ENCODE results near the gene CLEC4G. TPM values are rescaled to one million over a fixed set of nuclear protein-coding genes. Genes with fewer than 3 reads are reported as not detected.

CLEC4G gene
- total and polyA plus RNA-seq, 2 of the 8 experiments (the other 6 are each of a cell fraction or from before 2014, with no cell fraction given), result 0.35 to 2.9 TPM

GRCh38 chr19:7682175-7682855 lies 49.6 kb downstream of the CLEC4G start:
- CTCF ChIA-PET (ENCODE audit: partially characterized antibody), result interaction anchor here (2.0 to 2.5 kb wide), 2 partner anchors 99 to 118 kb away, joined by 12 to 36 read pairs; no protein-coding TSS in a partner anchor
- Histone ChIP-seq H3K9ac (replicated peaks in 1 of 4; ENCODE audit: extremely low read depth in 1 of 4, low read depth in 3 of 4, low read length in 3 of 4) (peak overlapping the region in 2 of 4 experiments; percentile 16 to 32; a peak in 1 of 7 replicates), H3K56ac (replicated peaks; ENCODE audit: insufficient read length, low read depth, low read length) (no peak overlapping the region)
- TF ChIP-seq CEBPB (IDR thresholded peaks at IDR 0.05; ENCODE audit: low read depth, low read length), result no peak
- TF ChIP-seq RAD21 (IDR thresholded peaks at IDR 0.05 in 1 of 2, conservative IDR thresholded peaks at IDR 0.05 in 1 of 2; ENCODE audit: low read depth in 2 of 2, low read length in 2 of 2), result no peak; a peak in 1 of 4 replicates
- TF ChIP-seq GABPA (IDR thresholded peaks at IDR 0.05; ENCODE audit: borderline replicate concordance, insufficient read depth, low read length), result 0 out of 2 replicates have a peak, but pooled peaks have one; percentile 11
- no peak for TF ChIP-seq RBBP5 (IDR thresholded peaks at IDR 0.05; ENCODE audit: borderline replicate concordance, low read depth, low read length)
- no peak for TF ChIP-seq TAF1 (IDR thresholded peaks at IDR 0.05; ENCODE audit: low read depth, low read length)
- no peak for TF ChIP-seq USF2 (IDR thresholded peaks at IDR 0.05; ENCODE audit: low read length)
- TF ChIP-seq GTF2F1 (IDR thresholded peaks at IDR 0.05; ENCODE audit: borderline replicate concordance, low read depth, low read length), result no peak

More at GRCh38 chr19:7682175-7682855, 49.6 kb downstream of the CLEC4G start:
- H3K79me1 ChIP-seq (ENCODE audit: low read depth, low read length), result peaks cover 4% of the 10 kb centered on the region
- peak overlapping the region; percentile 52 for H2BK5ac ChIP-seq (ENCODE audit: low read depth, low read length)
- H3K79me2 ChIP-seq (ENCODE audit: control insufficient read depth in 1 of 2, insufficient read depth in 2 of 2, low read length in 2 of 2), result peaks cover 0 to 6% of the 10 kb centered on the region in 2 experiments; a peak in 1 of 4 replicates
- 92% methylated on average over 61 of the region's 74 CpGs; no CpG with 5 or more reads in 1 of the 2 experiments for WGBS, 2 experiments (ENCODE audit: extremely low coverage in 1 of 2, insufficient coverage in 1 of 2, insufficient read length in 1 of 2, insufficient replicate concordance in 2 of 2, low coverage in 1 of 2, low lambda C conversion rate in 2 of 2, missing lambda C conversion rate in 1 of 2)
- peak overlapping the region; percentile 66 for H4K91ac ChIP-seq (replicated peaks; ENCODE audit: insufficient read length, low read length)
- H3K23me2 ChIP-seq (ENCODE audit: low read depth, low read length), result peaks cover 8% of the 10 kb centered on the region; the same call in 1 of the 2 replicates
- no peak overlapping the region; the same call in none of the 2 replicates for H4K8ac ChIP-seq (ENCODE audit: extremely low read depth, insufficient read depth, low read length)
- peak overlapping the region; percentile 57 to 80 for H3K4me2 ChIP-seq (ENCODE audit: insufficient read depth in 1 of 2, low read depth in 2 of 2, low read length in 2 of 2)
- no peak overlapping the region for H3K23ac ChIP-seq (ENCODE audit: insufficient read length)
- no peak overlapping the region for H2AFZ ChIP-seq (ENCODE audit: low read length)
- FAIRE-seq (no peak), DNase-seq (ENCODE audit: low read depth in 1 of 2, low spot score in 2 of 2) (no peak)
- peak overlapping the region; percentile 8 to 98 (median 30); a peak in 5 of 8 replicates for H3K4me3 ChIP-seq (ENCODE audit: extremely low read depth in 1 of 4, insufficient read depth in 2 of 4, low read depth in 3 of 4, low read length in 4 of 4)
- H3K18ac ChIP-seq (ENCODE audit: extremely low read depth, low read length), result peak overlapping the region; percentile 78; the same call in 1 of the 2 replicates
- POLR2A ChIA-PET (ENCODE audit: partially characterized antibody), result interaction anchor here (2.1 kb wide), 1 partner anchor 39 kb away, joined by 11 read pairs; no protein-coding TSS in a partner anchor
- peak overlapping the region; percentile 60 for H3K27ac ChIP-seq (ENCODE audit: low read depth, low read length)
- H3K4ac ChIP-seq (replicated peaks; ENCODE audit: insufficient read length, low read depth, low read length), result peak overlapping the region; percentile 32
- H3K36me3 ChIP-seq (ENCODE audit: control insufficient read depth in 2 of 4, insufficient read depth in 4 of 4, low read length in 3 of 4), result peaks cover 0 to 12% (median 6%) of the 10 kb centered on the region in 4 experiments; a peak in 4 of 8 replicates
- peak overlapping the region; percentile 75; the same call in 1 of the 2 replicates for H2BK12ac ChIP-seq (ENCODE audit: low read depth, low read length)
- no peak overlapping the region for H2AK5ac ChIP-seq (ENCODE audit: low read depth, low read length)
- H2BK15ac ChIP-seq (ENCODE audit: low read length), result peak overlapping the region; percentile 29; the same call in 1 of the 2 replicates
- peaks cover 0 to 6% (median 4%) of the 10 kb centered on the region in 4 experiments; a peak in 5 of 7 replicates for H3K4me1 ChIP-seq (replicated peaks in 1 of 4; ENCODE audit: control insufficient read depth in 3 of 4, insufficient read depth in 4 of 4, low read length in 3 of 4)
- no peak overlapping the region for H3K14ac ChIP-seq (ENCODE audit: insufficient read length)
- no peak overlapping the region for H2BK120ac ChIP-seq (replicated peaks; ENCODE audit: low read depth, low read length)
- peaks cover 0 to 8% of the 10 kb centered on the region in 2 experiments for H4K20me1 ChIP-seq (replicated peaks in 1 of 2; ENCODE audit: control insufficient read depth in 1 of 2, insufficient read depth in 2 of 2, low read length in 2 of 2)
- no peak overlapping the region for H4K5ac ChIP-seq (ENCODE audit: insufficient read length, low read depth, low read length)
- H3K9me3 ChIP-seq (ENCODE audit: insufficient read depth in 2 of 2, low read depth in 1 of 2, low read length in 1 of 2), result no peaks in the 10 kb centered on the region
- no peak overlapping the region for H2BK20ac ChIP-seq (ENCODE audit: low read length)
- 0 out of 7 replicates have a peak, but pooled peaks cover 0 to 2% (median 0%) of the 10 kb centered on the region in 4 experiments for H3K27me3 ChIP-seq (replicated peaks in 1 of 4; ENCODE audit: control insufficient read depth in 3 of 4, extremely low read depth in 1 of 4, insufficient read depth in 3 of 4, low read length in 3 of 4)

Measured in H1 (cell line).